Endothelial cell of umbilical vein (primary cell): ENCODE data around the gene SH3RF1.
A peak's percentile ranks its signal among the peaks of the same experiment; 100 is the strongest.

Experiments
- EZH2 ChIP-seq: IDR thresholded peaks from 2 replicates; pipeline ENCODE4 v1.6.1; 2012; ENCODE audit warnings: borderline replicate concordance, low read depth, mild to moderate bottlenecking, moderate library complexity, low read length, inconsistent platforms; ENCODE audit not compliant: severe bottlenecking
- FOS ChIP-seq: IDR thresholded peaks from 2 replicates; pipeline ENCODE4 v1.6.1; 2011; ENCODE audit warnings: mild to moderate bottlenecking, low read length, moderate library complexity, borderline replicate concordance; ENCODE audit not compliant: insufficient read depth
- GATA2 ChIP-seq: IDR thresholded peaks from 2 replicates; pipeline ENCODE4 v1.7.0; 2011; ENCODE audit warnings: low read depth, mild to moderate bottlenecking, moderate library complexity, mixed read lengths, low read length; ENCODE audit not compliant: insufficient read length, insufficient read depth
- JUN ChIP-seq: IDR thresholded peaks from 2 replicates; pipeline ENCODE4 v1.6.1; 2011; ENCODE audit warnings: borderline replicate concordance, low read depth; ENCODE audit not compliant: insufficient read length, insufficient read depth
- MAX ChIP-seq: IDR thresholded peaks from 2 replicates; pipeline ENCODE4 v1.6.1; 2011; ENCODE audit not compliant: insufficient read depth, insufficient read length
- MYC ChIP-seq: IDR thresholded peaks from one replicate; pipeline ENCODE4 v1.6.1; 2011; ENCODE audit warnings: mild to moderate bottlenecking, low read depth, low read length
- POLR2A ChIP-seq: IDR thresholded peaks from 2 replicates; pipeline ENCODE4 v1.6.1; 2012; ENCODE audit warnings: low read depth, mild to moderate bottlenecking, control low read depth, low read length
- POLR2AphosphoS5 ChIP-seq: IDR thresholded peaks from 2 replicates; pipeline ENCODE4 v1.6.1; 2012; ENCODE audit warnings: low read depth, mild to moderate bottlenecking, control low read depth, low read length, moderate library complexity; ENCODE audit not compliant: insufficient read depth
- TF ChIP-seq, protein P1 (sequence below), 2 donors: IDR thresholded peaks; 1 replicate in 1 of 2; 2 replicates in 1 of 2; pipeline ENCODE4 v1.5.1; 2011; ENCODE audit warnings: low read length in 2 of 2, mild to moderate bottlenecking in 2 of 2, moderate library complexity in 2 of 2, control low read depth in 1 of 2, inconsistent platforms in 1 of 2, low read depth in 1 of 2; ENCODE audit not compliant: insufficient read depth in 1 of 2; ENCODE audit errors: extremely low read depth in 1 of 2

- TF ChIP-seq GATA2 (no peak), POLR2AphosphoS5 (no peak), POLR2A (no peak), MAX (no peak), EZH2 (no peak), MYC (no peak), FOS (peak; percentile 30), JUN (no peak)
- TF ChIP-seq, protein P1, sequence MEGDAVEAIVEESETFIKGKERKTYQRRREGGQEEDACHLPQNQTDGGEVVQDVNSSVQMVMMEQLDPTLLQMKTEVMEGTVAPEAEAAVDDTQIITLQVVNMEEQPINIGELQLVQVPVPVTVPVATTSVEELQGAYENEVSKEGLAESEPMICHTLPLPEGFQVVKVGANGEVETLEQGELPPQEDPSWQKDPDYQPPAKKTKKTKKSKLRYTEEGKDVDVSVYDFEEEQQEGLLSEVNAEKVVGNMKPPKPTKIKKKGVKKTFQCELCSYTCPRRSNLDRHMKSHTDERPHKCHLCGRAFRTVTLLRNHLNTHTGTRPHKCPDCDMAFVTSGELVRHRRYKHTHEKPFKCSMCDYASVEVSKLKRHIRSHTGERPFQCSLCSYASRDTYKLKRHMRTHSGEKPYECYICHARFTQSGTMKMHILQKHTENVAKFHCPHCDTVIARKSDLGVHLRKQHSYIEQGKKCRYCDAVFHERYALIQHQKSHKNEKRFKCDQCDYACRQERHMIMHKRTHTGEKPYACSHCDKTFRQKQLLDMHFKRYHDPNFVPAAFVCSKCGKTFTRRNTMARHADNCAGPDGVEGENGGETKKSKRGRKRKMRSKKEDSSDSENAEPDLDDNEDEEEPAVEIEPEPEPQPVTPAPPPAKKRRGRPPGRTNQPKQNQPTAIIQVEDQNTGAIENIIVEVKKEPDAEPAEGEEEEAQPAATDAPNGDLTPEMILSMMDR (IDR thresholded peaks at IDR 0.05; ENCODE audit: extremely low read depth in 1 of 2, insufficient read depth in 1 of 2, low read depth in 1 of 2, low read length in 2 of 2), result no peak
These were observed 26.7 kb downstream of the SH3RF1 start for GRCh38 chr4:169243825-169244609.
